NCI-H2196 treated with DMSO at 0.1 percent for 48 hours (cell line): Measurements from ENCODE around the gene CPSF6.
A peak's percentile ranks its signal among the peaks of the same experiment; 100 is the strongest.
"Not testable (repeated sequence)": the region's sequence is repeated elsewhere in the genome, so short reads cannot be mapped to it uniquely, and the experiment has no call there.

Experiments
- DNase-seq: peaks from one replicate; lab custom pipeline; 2025; ENCODE audit not compliant: unreplicated experiment; lab: John Stamatoyannopoulos, UW

CPSF6 gene

GRCh38 chr12:69239352-69239921, at the start of gene CPSF6:
CPSF6 (plus strand) TSS chr12:69239569; CDS start chr12:69239647, 78 bp downstream.
- peak; percentile 96 for DNase-seq

GRCh38 chr12:69196302-69197288, 42.8 kb upstream of the CPSF6 start:
- no peak for DNase-seq

GRCh38 chr12:69199976-69200375, 39.4 kb upstream of the CPSF6 start:
- DNase-seq: not testable (repeated sequence)

- DNase-seq: no peak
Measured at GRCh38 chr12:69204191-69204590, 35.2 kb upstream of the CPSF6 start.

GRCh38 chr12:69210661-69211060, 28.7 kb upstream of the CPSF6 start:
- DNase-seq: no peak

- no peak for DNase-seq
Measured at GRCh38 chr12:69211160-69211559, 28.2 kb upstream of the CPSF6 start.

GRCh38 chr12:69214169-69214568, 25.2 kb upstream of the CPSF6 start:
- DNase-seq: no peak

- DNase-seq: no peak
Measured at GRCh38 chr12:69225251-69225910, 14.0 kb upstream of the CPSF6 start.

GRCh38 chr12:69231479-69231878, 7.9 kb upstream of the CPSF6 start:
- no peak for DNase-seq

GRCh38 chr12:69238589-69239351, 599 bp upstream of the CPSF6 start:
- DNase-seq: no peak

GRCh38 chr12:69239922-69240630, 707 bp downstream of the CPSF6 start:
- peak; percentile 25 for DNase-seq

- no peak for DNase-seq
Measured at GRCh38 chr12:69240631-69240995, 1.2 kb downstream of the CPSF6 start.

GRCh38 chr12:69241438-69242092, 2.2 kb downstream of the CPSF6 start:
- DNase-seq: no peak

GRCh38 chr12:69243099-69244084, 4.0 kb downstream of the CPSF6 start:
- DNase-seq: no peak

GRCh38 chr12:69247268-69248018, 8.1 kb downstream of the CPSF6 start:
- no peak for DNase-seq

- DNase-seq: no peak
Measured at GRCh38 chr12:69252033-69252432, 12.7 kb downstream of the CPSF6 start.

- peak; percentile 9 for DNase-seq
Measured at GRCh38 chr12:69254046-69254445, 14.7 kb downstream of the CPSF6 start.

- no peak for DNase-seq
Measured at GRCh38 chr12:69254862-69255261, 15.5 kb downstream of the CPSF6 start.
